Left ventricle myocardium inferior (tissue), 1 donor: ENCODE measurements around the gene STK10. TPM values are rescaled to one million over a fixed set of nuclear protein-coding genes. Genes with fewer than 3 reads are reported as not detected.

Source experiments
- DNase-seq: peaks from one replicate; pipeline ENCODE4 v3.0.0-alpha.2; 2020
- H3K27ac ChIP-seq: fragments of 200-600 bp; replicated peaks from 2 replicates; pipeline ENCODE4 v1.8.0; 2021
- H3K27me3 ChIP-seq: fragments of 200-600 bp; 2 replicates; pipeline ENCODE4 v1.8.0; 2021; ENCODE audit warnings: low read depth
- H3K36me3 ChIP-seq: fragments of 200-600 bp; 2 replicates; pipeline ENCODE4 v1.8.0; 2021
- H3K4me1 ChIP-seq: fragments of 200-600 bp; 2 replicates; pipeline ENCODE4 v1.8.0; 2021
- H3K4me3 ChIP-seq: fragments of 200-600 bp; 2 replicates; pipeline ENCODE4 v1.8.0; 2021; ENCODE audit warnings: mild to moderate bottlenecking, moderate library complexity
- H3K9me3 ChIP-seq: fragments of 200-600 bp; replicated peaks from 2 replicates; pipeline ENCODE4 v1.8.0; 2021
- intact Hi-C: fragments of 100-400 bp; cut with micrococcal nuclease; formaldehyde crosslinking; loops from one replicate; pipeline ENCODE4 v1.11.0; 2022
- total RNA-seq: library from RNA; stranded (reverse); fragmentation: NEBNext Ultra II Directional; extraction: Animal tissue kit (Norgen Biotek cat#: 25700); gene quantifications from one replicate; pipeline ENCODE4 v1.2.1, GENCODE V29; 2021
- TF ChIP-seq, protein P1 (sequence below): fragments of 200-600 bp; IDR thresholded peaks from 2 replicates; pipeline ENCODE4 v1.8.0; 2021; ENCODE audit warnings: antibody characterized with exemption, mild to moderate bottlenecking, borderline replicate concordance
- donor health status: DM: no; HTN: yes; CAD: no; lungs with severe emphysema.

STK10 gene
- total RNA-seq, 1 donor from 2014 or later, result 5.3 TPM

DNA sequence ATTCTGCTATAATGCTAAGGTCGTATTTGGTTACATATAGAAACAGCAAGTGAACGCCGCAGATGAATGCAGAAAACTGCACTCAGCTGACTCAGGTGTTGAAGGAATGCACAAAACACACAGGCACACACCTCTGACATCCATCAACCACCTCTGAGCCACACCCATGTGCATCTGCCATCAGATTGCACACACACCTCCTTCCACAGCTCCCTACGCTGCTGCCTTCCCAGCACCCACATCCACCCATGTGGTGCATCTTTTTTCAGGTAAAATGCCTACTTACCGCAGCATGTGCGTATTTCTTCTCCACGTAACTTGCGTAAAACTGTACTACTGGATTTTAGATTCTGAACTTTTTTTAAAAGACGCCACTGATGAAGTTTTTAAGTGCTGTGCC, 7.1 kb downstream of the STK10 start:
- intact Hi-C loops, result no loop called here
- TF ChIP-seq, protein P1, sequence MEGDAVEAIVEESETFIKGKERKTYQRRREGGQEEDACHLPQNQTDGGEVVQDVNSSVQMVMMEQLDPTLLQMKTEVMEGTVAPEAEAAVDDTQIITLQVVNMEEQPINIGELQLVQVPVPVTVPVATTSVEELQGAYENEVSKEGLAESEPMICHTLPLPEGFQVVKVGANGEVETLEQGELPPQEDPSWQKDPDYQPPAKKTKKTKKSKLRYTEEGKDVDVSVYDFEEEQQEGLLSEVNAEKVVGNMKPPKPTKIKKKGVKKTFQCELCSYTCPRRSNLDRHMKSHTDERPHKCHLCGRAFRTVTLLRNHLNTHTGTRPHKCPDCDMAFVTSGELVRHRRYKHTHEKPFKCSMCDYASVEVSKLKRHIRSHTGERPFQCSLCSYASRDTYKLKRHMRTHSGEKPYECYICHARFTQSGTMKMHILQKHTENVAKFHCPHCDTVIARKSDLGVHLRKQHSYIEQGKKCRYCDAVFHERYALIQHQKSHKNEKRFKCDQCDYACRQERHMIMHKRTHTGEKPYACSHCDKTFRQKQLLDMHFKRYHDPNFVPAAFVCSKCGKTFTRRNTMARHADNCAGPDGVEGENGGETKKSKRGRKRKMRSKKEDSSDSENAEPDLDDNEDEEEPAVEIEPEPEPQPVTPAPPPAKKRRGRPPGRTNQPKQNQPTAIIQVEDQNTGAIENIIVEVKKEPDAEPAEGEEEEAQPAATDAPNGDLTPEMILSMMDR, result no peak
- no peak for DNase-seq
- Histone ChIP-seq H3K4me3 (no peak overlapping the region), H3K27ac (peak overlapping the region; percentile 5), H3K4me1 (peaks cover 61% of the 10 kb centered on the region), H3K27me3 (no peaks in the 10 kb centered on the region), H3K9me3 (no peaks in the 10 kb centered on the region), H3K36me3 (no peaks in the 10 kb centered on the region)

DNA sequence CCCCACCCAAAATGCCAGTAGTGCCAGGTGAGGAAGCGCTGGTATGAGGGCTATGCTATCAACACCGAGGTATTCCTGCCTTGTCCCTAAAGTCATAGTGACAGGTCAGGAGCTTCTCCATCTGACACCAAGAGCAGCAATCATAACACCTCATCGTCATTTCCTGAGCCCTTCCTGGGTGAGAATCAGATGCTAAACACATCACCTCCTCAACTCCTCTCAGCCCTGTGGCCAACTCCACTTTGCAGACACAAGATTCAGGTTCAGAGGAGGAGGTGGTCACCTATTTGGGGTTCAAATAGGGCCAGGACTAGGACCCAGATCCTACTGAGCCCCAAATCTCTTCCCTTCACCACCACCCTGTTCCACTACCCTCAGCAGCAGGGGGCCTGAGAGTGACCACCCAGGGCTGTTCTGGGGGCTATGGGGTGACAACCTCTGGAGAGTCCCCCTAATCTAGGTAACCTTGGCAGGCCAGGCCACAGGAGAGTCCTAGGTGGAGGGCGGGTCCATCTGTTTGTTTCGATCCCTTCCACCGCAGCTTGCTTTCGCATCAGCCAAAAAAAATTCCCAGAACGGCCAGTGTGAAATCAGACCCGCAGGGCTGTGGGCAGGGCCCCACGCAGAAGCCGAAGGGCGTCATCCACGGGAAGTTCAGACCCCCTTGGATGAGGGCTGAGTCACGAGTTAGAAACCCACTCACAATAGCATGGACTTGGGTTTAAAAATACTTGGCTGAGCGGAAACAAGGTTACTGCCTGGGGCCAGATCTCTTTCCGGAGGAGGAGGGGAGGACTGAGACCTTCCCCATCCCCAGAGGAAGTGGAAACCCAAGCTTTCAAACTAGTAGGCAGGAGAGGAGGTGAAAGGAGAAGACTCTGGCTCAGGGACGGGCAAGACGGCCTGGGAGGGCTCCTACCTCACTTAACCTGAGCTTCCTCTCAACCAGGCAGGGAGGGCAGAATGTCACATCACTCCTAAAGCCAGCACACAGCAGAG, 8.7 kb downstream of the STK10 start:
- TF ChIP-seq, protein P1, result no peak
- Histone ChIP-seq H3K27me3 (no peaks in the 10 kb centered on the region), H3K36me3 (no peaks in the 10 kb centered on the region), H3K4me1 (peaks cover 63% of the 10 kb centered on the region), H3K4me3 (peak overlapping the region; percentile 17), H3K27ac (peak overlapping the region; percentile 79), H3K9me3 (no peaks in the 10 kb centered on the region)
- intact Hi-C loops, result no loop called here
- DNase-seq, result no peak

DNA sequence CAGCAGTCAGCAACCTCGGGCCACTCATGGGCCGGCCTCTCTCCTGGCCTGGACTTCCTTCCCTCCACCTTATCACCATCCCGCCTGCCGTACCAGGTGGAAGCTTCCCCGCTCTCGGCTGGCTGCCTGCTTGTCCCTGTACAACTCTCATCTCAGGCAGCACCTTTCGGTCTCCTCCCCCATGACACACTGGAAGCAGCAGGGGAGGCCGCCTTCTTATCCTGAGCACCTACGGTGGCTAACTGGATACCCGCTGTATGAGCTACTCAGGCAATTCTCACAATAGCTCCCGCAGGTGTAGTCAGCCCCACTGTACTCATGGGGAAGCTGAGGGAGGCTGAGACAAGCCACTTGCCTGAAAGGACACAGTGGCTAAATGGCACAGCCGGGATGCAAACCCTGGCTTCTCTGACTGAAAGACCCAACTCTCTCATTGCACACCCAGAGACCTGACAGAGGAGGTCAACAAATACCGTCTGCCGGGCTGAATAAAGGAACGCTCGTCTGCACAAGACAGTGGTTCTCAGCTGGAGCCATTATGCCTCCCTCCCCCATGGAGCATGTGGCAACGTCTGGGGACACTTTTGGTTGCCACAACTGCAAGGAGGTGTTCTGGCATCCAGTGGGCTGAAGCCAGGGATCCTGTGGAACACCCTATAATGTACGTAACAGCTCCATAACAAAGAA, 9.6 kb downstream of the STK10 start:
- H3K36me3 ChIP-seq, result no peaks in the 10 kb centered on the region
- H3K4me1 ChIP-seq, result peaks cover 63% of the 10 kb centered on the region
- no peak for DNase-seq
- H3K27me3 ChIP-seq, result no peaks in the 10 kb centered on the region
- no peak overlapping the region for H3K4me3 ChIP-seq
- no peaks in the 10 kb centered on the region for H3K9me3 ChIP-seq
- TF ChIP-seq, protein P1, result no peak
- H3K27ac ChIP-seq, result peak overlapping the region; percentile 79
- intact Hi-C loops, result no loop called here

DNA sequence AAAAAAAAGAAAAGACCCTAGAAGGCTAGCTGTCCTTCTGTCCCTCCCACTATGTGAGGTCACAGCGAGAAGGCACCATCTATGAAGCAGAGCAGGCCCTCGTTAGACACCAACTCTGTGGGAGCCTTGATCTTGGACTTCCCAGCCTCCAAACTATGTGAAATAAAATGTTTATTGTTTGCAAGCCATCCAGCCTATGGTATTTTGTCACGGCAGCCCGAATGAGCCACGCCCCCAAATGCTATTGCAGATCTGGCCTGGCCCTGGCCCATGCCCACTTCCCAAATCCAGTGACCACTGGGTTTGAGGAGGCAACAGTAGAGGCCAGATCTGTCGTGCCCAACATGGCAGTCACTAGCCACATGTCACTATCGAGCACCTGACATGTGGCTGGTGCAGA, 10.8 kb downstream of the STK10 start:
- intact Hi-C loops, result no loop called here

GRCh38 chr5:172175263-172175719, 12.7 kb downstream of the STK10 start:
- peak; percentile 57 for DNase-seq
- H3K9me3 ChIP-seq, result no peaks in the 10 kb centered on the region
- peak overlapping the region; percentile 45 for H3K4me3 ChIP-seq
- no peaks in the 10 kb centered on the region for H3K27me3 ChIP-seq
- intact Hi-C loops, result no loop called here
- H3K4me1 ChIP-seq, result peaks cover 70% of the 10 kb centered on the region
- H3K27ac ChIP-seq, result peak overlapping the region; percentile 72
- no peaks in the 10 kb centered on the region for H3K36me3 ChIP-seq
- TF ChIP-seq, protein P1, result no peak

More for the DNA sequence above, 10.8 kb downstream of the STK10 start:
- Histone ChIP-seq H3K4me1 (peaks cover 72% of the 10 kb centered on the region), H3K9me3 (no peaks in the 10 kb centered on the region), H3K27me3 (no peaks in the 10 kb centered on the region), H3K4me3 (no peak overlapping the region), H3K27ac (no peak overlapping the region), H3K36me3 (no peaks in the 10 kb centered on the region)
- DNase-seq, result no peak
- TF ChIP-seq, protein P1, result no peak
